Chondrocyte (in vitro differentiated cells): ENCODE results near the gene NSD2. TPM values are rescaled to one million over a fixed set of nuclear protein-coding genes. Genes with fewer than 3 reads are reported as not detected.

Source experiments
- DNase-seq: peaks from one replicate; pipeline ENCODE4 v3.0.0; 2021; ENCODE audit warnings: mixed read lengths, low spot score
- H3K27ac Mint-ChIP-seq: one replicate; pipeline ENCODE4 v1.8.0; 2021; ENCODE audit warnings: mild to moderate bottlenecking, moderate library complexity, mixed read lengths; ENCODE audit not compliant: unreplicated experiment
- H3K27me3 Mint-ChIP-seq: 2 replicates; pipeline ENCODE4 v1.8.0; 2021; ENCODE audit warnings: low read depth, mixed read lengths
- H3K36me3 Mint-ChIP-seq: 2 replicates; pipeline ENCODE4 v1.8.0; 2021; ENCODE audit warnings: low read depth, mixed read lengths
- H3K4me1 Mint-ChIP-seq: 2 replicates; pipeline ENCODE4 v1.8.0; 2021; ENCODE audit warnings: low read depth, mild to moderate bottlenecking, mixed read lengths
- H3K4me3 Mint-ChIP-seq: one replicate; pipeline ENCODE4 v1.8.0; 2021; ENCODE audit warnings: mild to moderate bottlenecking, moderate library complexity, mixed read lengths; ENCODE audit not compliant: unreplicated experiment
- H3K9me3 Mint-ChIP-seq: 2 replicates; pipeline ENCODE4 v1.8.0; 2021; ENCODE audit warnings: low read depth, mixed read lengths
- CTCF ChIP-seq: fragments of 200-600 bp; sonication (generic); IDR thresholded peaks from 2 replicates; pipeline ENCODE4 v1.5.0; 2021; ENCODE audit warnings: antibody characterized with exemption, mild to moderate bottlenecking, moderate library complexity
- total RNA-seq: library from RNA; stranded (reverse); gene quantifications from 3 replicates; pipeline ENCODE4 v1.2.1, GENCODE V29; 2021

NSD2 gene
- total RNA-seq, 1 donor from 2014 or later = 53.5 TPM

- Mint-ChIP-seq H3K4me3 (peak overlapping the region; percentile 82), H3K27ac (no peak overlapping the region), H3K4me1 (peaks cover 24% of the 10 kb centered on the region), H3K27me3 (no peaks in the 10 kb centered on the region), H3K36me3 (peaks cover 7% of the 10 kb centered on the region), H3K9me3 (no peaks in the 10 kb centered on the region)
- no peak for TF ChIP-seq CTCF
- no peak for DNase-seq
Observed at GRCh38 chr4:2006956-2007653, 135.9 kb downstream of the NSD2 start.

GRCh38 chr4:2007804-2008670 lies 136.8 kb downstream of the NSD2 start:
- no peak for DNase-seq
- H3K27me3 Mint-ChIP-seq = no peaks in the 10 kb centered on the region
- no peak for TF ChIP-seq CTCF
- peaks cover 5% of the 10 kb centered on the region for H3K36me3 Mint-ChIP-seq
- H3K4me1 Mint-ChIP-seq = peaks cover 24% of the 10 kb centered on the region
- peak overlapping the region; percentile 79 for H3K27ac Mint-ChIP-seq
- H3K9me3 Mint-ChIP-seq = no peaks in the 10 kb centered on the region
- H3K4me3 Mint-ChIP-seq = peak overlapping the region; percentile 82

GRCh38 chr4:2008671-2008920 lies 137.4 kb downstream of the NSD2 start:
- Mint-ChIP-seq H3K9me3 (no peaks in the 10 kb centered on the region), H3K4me1 (peaks cover 24% of the 10 kb centered on the region), H3K27ac (peak overlapping the region; percentile 79), H3K36me3 (peaks cover 1% of the 10 kb centered on the region), H3K4me3 (peak overlapping the region; percentile 82), H3K27me3 (no peaks in the 10 kb centered on the region)
- no peak for TF ChIP-seq CTCF
- DNase-seq = no peak

- TF ChIP-seq CTCF = peak; percentile 43
- Mint-ChIP-seq H3K27ac (peak within 1 kb of the TSS; percentile 92), H3K36me3 (peaks cover 1% of the 10 kb centered on the region), H3K27me3 (no peaks in the 10 kb centered on the region), H3K9me3 (no peaks in the 10 kb centered on the region), H3K4me1 (peaks cover 24% of the 10 kb centered on the region), H3K4me3 (peak within 1 kb of the TSS; percentile 82)
- DNase-seq = peak; percentile 97
Observed at GRCh38 chr4:2008921-2009650, 137.9 kb downstream of the NSD2 start, which contains the start of gene NELFA. TSS of gene NELFA (minus strand) at chr4:2008974. CDS start at chr4:2008959, 15 bp downstream.

GRCh38 chr4:2009651-2010233 lies 138.5 kb downstream of the NSD2 start:
- Mint-ChIP-seq H3K27me3 (no peaks in the 10 kb centered on the region), H3K27ac (peak overlapping the region; percentile 92), H3K9me3 (no peaks in the 10 kb centered on the region), H3K4me1 (peaks cover 24% of the 10 kb centered on the region), H3K36me3 (peaks cover 1% of the 10 kb centered on the region), H3K4me3 (peak overlapping the region; percentile 82)
- TF ChIP-seq CTCF = peak; percentile 53
- no peak for DNase-seq
